ENCODE measurements around the gene ZNF700. TPM values are rescaled to one million over a fixed set of nuclear protein-coding genes. Genes with fewer than 3 reads are reported as not detected.
"Not testable (repeated sequence)": the region's sequence is repeated elsewhere in the genome, so short reads cannot be mapped to it uniquely, and the experiment has no call there.

Gene ZNF700
- polyA plus RNA-seq, 1 donor: 29.6 TPM

- peak; percentile 94 for DNase-seq
These were observed 62.7 kb downstream of the ZNF700 start for GRCh38 chr19:11987405-11988281.

GRCh38 chr19:11989112-11989456, 64.2 kb downstream of the ZNF700 start:
- DNase-seq: no peak

- DNase-seq: not testable (repeated sequence)
These were observed 67.0 kb downstream of the ZNF700 start for GRCh38 chr19:11991921-11992320.

- DNase-seq: no peak
These were observed 70.3 kb downstream of the ZNF700 start for GRCh38 chr19:11995174-11995573.

Other genes with a start within 250 kb of the ZNF700 start
- 13.4 TPM for gene ZNF823, start 186.2 kb upstream of the ZNF700 start, polyA plus RNA-seq (ENCODE audit: insufficient read length)
- gene ZNF441, start 158.1 kb upstream of the ZNF700 start, polyA plus RNA-seq (ENCODE audit: insufficient read length): 18.3 TPM
- 7.4 TPM for gene ZNF491, start 126.6 kb upstream of the ZNF700 start, polyA plus RNA-seq (ENCODE audit: insufficient read length)
- gene ZNF440, start 110.8 kb upstream of the ZNF700 start, polyA plus RNA-seq (ENCODE audit: insufficient read length): 28.8 TPM
- 34.7 TPM for gene ZNF439, start 76.4 kb upstream of the ZNF700 start, polyA plus RNA-seq (ENCODE audit: insufficient read length)
- 32.2 TPM for gene ZNF69, start 37.3 kb upstream of the ZNF700 start, polyA plus RNA-seq (ENCODE audit: insufficient read length)
- gene ZNF763, start 39.9 kb downstream of the ZNF700 start, polyA plus RNA-seq (ENCODE audit: insufficient read length): 13.4 TPM
- gene ZNF433, start 110.6 kb downstream of the ZNF700 start, polyA plus RNA-seq (ENCODE audit: insufficient read length): 23.1 TPM
- 2.8 TPM for gene ZNF878, start 127.9 kb downstream of the ZNF700 start, polyA plus RNA-seq (ENCODE audit: insufficient read length)
- 34.0 TPM for gene ZNF844, start 139.6 kb downstream of the ZNF700 start, polyA plus RNA-seq (ENCODE audit: insufficient read length)
- gene ZNF20, start 215.2 kb downstream of the ZNF700 start, polyA plus RNA-seq (ENCODE audit: insufficient read length): 8.4 TPM
- 20.1 TPM for gene ZNF625, start 231.6 kb downstream of the ZNF700 start, polyA plus RNA-seq (ENCODE audit: insufficient read length)
- gene ZNF136, start 238.0 kb downstream of the ZNF700 start, polyA plus RNA-seq (ENCODE audit: insufficient read length): 22.2 TPM